ENCODE data around the gene GPX4.

Gene GPX4

DNA sequence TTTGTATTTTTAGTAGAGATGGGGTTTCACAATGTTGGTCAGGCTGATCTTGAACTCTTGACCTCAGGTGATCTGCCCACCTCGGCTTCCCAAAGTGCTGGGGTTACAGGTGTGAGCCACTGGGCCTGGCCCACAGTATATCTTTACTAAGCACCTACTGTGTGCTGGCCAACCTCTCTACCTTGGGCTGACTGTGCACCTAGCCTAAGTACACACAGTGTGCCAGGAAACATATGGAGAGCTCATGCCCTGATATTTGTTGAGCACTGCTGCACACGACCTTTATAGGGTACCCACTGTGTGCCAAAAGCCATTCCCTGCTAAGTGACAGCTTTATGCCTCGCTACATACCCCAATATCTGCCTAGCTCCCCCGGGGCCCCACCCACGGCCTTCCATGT is 43.1 kb upstream of the GPX4 start:
- TF ChIP-seq, protein P1, sequence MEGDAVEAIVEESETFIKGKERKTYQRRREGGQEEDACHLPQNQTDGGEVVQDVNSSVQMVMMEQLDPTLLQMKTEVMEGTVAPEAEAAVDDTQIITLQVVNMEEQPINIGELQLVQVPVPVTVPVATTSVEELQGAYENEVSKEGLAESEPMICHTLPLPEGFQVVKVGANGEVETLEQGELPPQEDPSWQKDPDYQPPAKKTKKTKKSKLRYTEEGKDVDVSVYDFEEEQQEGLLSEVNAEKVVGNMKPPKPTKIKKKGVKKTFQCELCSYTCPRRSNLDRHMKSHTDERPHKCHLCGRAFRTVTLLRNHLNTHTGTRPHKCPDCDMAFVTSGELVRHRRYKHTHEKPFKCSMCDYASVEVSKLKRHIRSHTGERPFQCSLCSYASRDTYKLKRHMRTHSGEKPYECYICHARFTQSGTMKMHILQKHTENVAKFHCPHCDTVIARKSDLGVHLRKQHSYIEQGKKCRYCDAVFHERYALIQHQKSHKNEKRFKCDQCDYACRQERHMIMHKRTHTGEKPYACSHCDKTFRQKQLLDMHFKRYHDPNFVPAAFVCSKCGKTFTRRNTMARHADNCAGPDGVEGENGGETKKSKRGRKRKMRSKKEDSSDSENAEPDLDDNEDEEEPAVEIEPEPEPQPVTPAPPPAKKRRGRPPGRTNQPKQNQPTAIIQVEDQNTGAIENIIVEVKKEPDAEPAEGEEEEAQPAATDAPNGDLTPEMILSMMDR (IDR thresholded peaks at IDR 0.05; ENCODE audit: low read depth, low read length), result no peak
- no peak overlapping the region for H3K4me3 ChIP-seq (replicated peaks in 1 of 2; ENCODE audit: low read depth in 2 of 2, low read length in 2 of 2)
- DNase-seq (ENCODE audit: low read depth in 2 of 2), result no peak

DNA sequence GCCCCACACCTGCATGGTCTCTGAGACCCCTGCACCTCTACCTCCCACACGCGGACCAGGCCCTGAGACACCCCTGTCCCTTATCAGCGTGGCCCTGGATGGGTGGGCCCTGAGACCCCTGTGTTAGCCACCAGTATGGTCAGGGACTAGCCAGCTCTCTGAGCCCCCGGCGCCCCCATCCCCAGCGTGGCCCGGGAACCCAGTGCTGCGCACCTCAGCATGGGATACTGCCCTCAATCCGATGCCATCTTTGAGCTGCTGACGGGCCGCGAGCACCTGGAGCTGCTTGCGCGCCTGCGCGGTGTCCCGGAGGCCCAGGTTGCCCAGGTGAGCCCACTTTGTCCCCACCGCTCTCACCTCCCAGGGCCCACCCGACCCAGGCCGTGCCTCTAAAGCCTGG is 41.8 kb upstream of the GPX4 start:
- no peak for DNase-seq (ENCODE audit: low read depth in 2 of 2)
- TF ChIP-seq, protein P1 (IDR thresholded peaks at IDR 0.05; ENCODE audit: low read depth, low read length), result no peak
- H3K4me3 ChIP-seq (replicated peaks in 1 of 2; ENCODE audit: low read depth in 2 of 2, low read length in 2 of 2), result no peak overlapping the region

- TF ChIP-seq, protein P1 (IDR thresholded peaks at IDR 0.05; ENCODE audit: low read depth, low read length), result no peak
- H3K4me3 ChIP-seq (replicated peaks in 1 of 2; ENCODE audit: low read depth in 2 of 2, low read length in 2 of 2), result no peak overlapping the region
- no peak for DNase-seq (ENCODE audit: low read depth in 2 of 2)
These were observed 41.3 kb upstream of the GPX4 start for GRCh38 chr19:1062387-1063029.

- TF ChIP-seq, protein P1 (IDR thresholded peaks at IDR 0.05; ENCODE audit: low read depth, low read length), result no peak
- DNase-seq (ENCODE audit: low read depth in 2 of 2), result no peak
- no peak overlapping the region for H3K4me3 ChIP-seq (replicated peaks in 1 of 2; ENCODE audit: low read depth in 2 of 2, low read length in 2 of 2)
These were observed 40.5 kb upstream of the GPX4 start for GRCh38 chr19:1063030-1063908.

DNA sequence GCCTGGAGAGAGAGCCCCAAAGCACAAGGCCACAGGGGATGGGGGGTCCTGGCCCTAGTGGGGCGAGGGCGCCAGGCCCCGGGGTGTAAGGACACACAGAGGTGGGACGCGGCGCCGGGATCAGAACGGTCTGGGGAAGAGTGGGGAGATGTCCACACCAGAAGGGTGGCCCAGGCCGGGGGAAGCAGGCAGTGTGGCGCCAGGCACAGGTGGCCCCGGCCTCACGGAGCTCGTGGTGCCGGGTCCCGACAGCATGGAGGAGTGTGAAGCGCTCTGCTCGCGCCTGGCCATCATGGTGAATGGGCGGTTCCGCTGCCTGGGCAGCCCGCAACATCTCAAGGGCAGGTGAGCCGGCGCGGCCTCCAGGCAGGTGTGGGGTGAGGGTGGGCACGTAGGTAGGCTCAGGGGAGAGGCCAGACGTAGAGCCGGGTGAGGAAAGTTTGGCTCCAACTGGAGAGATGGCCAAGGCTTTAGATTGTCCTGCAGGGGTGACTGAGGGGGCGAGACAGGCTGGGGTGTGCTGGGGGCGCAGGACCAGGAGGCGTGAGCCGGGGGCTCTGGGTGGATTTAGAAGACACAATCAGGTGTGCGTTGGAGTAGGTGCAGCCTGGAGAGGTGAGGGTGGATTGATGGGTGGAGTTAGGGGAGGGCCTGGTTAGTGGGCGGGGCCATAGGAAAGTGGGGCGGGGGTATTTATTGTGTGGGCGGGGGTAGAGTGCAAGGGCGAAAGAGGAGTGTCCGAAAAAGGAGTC is 39.7 kb upstream of the GPX4 start:
- TF ChIP-seq, protein P1 (IDR thresholded peaks at IDR 0.05; ENCODE audit: low read depth, low read length), result no peak
- no peak for DNase-seq (ENCODE audit: low read depth in 2 of 2)
- no peak overlapping the region for H3K4me3 ChIP-seq (replicated peaks in 1 of 2; ENCODE audit: low read depth in 2 of 2, low read length in 2 of 2)

DNA sequence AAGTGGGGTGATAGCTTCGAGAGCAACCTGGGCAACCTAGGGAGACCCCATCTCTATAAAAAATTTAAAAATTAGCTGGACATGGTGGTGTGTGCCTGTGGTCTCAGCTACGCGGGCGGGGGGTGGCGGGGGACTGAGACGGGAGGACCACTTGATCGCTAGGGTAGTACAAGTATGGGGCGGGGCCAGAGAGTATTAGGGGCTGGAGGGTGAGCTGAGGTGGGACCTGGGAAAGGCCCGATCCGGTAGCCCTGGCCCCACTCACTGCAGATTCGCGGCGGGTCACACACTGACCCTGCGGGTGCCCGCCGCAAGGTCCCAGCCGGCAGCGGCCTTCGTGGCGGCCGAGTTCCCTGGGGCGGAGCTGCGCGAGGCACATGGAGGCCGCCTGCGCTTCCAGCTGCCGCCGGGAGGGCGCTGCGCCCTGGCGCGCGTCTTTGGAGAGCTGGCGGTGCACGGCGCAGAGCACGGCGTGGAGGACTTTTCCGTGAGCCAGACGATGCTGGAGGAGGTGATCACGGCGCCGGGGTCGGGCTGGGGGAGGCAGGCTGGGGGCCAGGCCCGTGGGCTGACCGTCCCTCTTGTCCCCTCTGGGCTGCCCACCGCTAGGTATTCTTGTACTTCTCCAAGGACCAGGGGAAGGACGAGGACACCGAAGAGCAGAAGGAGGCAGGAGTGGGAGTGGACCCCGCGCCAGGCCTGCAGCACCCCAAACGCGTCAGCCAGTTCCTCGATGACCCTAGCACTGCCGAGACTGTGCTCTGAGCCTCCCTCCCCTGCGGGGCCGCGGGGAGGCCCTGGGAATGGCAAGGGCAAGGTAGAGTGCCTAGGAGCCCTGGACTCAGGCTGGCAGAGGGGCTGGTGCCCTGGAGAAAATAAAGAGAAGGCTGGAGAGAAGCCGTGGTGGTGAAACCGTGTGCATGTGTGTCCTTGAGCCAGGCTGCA is 38.9 kb upstream of the GPX4 start:
- TF ChIP-seq, protein P1 (IDR thresholded peaks at IDR 0.05; ENCODE audit: low read depth, low read length), result peak; percentile 59
- DNase-seq (ENCODE audit: low read depth in 2 of 2), result peak; percentile 72 to 74
- H3K4me3 ChIP-seq (replicated peaks in 1 of 2; ENCODE audit: low read depth in 2 of 2, low read length in 2 of 2), result no peak overlapping the region

All from cardiac fibroblast (primary cell).